NCI-H1105 treated with DMSO at 0.1 percent for 48 hours (cell line): Measurements from ENCODE around the gene PCP4.

Source experiments
- DNase-seq: peaks from one replicate; lab custom pipeline; 2025; lab: John Stamatoyannopoulos, UW

Gene PCP4

DNA sequence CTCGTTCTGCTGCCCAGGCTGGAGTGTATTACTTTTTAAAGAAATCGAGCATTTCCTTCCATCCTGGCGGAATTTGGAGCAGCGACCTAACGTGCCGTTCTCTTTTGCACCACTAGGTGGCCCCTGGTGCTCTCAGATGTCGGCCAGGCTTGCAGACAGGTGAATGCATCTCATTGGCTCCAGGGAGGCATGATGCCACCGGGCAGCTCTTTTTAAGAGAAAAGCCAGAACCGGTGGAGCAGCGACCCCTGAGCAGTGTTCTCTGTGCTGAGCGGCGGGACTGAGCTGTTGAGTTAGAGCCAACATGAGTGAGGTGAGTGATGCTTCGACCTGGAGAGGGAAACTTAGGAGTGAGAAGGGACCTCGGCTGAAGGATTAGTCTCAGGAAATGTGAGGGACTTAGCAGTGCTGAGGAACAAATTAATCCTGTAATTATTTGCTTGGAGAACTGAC lies at the start of gene PCP4:
Gene PCP4, plus strand, starts transcription at position 241 of the 453 bp plus-strand sequence. Its CDS starts 64 bp downstream, at position 305.
- DNase-seq, result peak; percentile 94

DNA sequence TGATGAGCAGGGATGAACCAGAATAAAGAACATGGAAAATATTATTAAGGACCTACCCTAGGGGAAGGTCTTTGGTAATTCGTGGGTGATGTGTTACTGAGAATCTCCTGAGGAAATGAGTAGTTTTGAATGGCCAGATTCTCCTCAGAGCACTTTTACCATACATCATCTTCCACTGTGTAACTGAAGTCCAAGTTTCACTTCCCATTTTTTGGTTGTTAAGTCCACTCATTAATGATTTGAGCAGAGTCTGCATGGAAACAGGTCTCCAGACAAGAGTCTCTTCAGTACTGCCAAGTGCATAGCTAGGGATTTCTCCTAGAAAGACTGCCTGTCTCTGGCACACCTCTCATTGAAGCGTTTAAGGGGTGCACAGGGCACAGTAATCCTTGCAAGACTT lies 48.7 kb upstream of the PCP4 start:
- DNase-seq, result no peak

DNA sequence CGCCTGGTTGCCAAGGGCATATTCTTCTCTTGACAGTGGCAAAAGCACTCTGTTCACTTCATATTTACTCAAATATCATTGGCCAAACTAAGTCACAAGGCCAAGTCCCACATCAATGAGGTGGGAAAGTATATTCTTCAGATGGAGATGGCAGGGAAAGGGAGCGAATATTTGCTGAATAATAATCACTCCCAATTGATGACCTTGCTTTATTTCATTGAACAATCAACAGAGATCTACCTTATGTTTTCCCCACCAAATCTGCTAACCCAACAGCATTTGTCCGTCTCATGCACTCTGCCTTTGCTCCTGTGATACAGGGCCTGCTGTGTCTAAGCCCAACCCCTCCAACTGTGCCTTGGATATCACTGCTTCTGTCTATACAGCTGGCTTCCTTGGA lies 45.2 kb upstream of the PCP4 start:
- no peak for DNase-seq

DNA sequence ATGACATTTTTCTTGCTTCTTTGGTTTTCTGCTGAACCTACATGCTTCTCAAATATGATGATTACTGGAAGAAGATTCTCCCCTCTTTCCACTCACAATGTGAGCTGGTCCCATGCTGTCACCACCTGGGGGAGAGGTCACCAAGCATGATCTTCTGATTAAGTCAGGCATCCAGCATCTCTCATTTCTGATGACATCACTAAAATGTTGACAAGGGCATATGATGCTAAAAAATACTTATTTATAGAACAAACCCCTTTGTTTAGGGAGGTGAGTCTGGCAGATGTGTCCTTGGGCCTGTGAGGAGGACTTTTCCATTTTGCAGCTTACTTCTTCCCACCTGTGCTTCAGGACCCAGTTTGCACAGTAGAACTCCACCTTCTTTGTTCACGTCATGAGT lies 42.0 kb upstream of the PCP4 start:
- no peak for DNase-seq

DNA sequence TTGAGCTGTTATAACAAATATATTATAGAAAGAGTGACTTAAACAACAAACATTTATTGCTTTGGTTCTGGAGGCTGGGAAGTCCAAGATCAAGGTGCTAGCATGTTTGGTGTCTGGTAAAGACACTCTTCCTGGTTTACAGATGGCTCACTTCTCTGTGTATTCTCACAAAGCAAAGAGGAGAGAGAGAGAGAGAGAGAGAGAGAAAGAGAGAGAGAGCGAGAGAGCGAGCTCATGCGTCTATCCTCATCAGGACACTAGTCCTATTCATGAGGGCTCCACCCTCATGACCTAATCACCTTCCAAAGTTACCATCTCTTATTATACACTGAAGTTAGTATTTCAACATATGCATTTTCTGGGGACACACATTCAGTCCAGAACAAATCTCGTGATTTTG lies 32.7 kb upstream of the PCP4 start:
- no peak for DNase-seq

DNA sequence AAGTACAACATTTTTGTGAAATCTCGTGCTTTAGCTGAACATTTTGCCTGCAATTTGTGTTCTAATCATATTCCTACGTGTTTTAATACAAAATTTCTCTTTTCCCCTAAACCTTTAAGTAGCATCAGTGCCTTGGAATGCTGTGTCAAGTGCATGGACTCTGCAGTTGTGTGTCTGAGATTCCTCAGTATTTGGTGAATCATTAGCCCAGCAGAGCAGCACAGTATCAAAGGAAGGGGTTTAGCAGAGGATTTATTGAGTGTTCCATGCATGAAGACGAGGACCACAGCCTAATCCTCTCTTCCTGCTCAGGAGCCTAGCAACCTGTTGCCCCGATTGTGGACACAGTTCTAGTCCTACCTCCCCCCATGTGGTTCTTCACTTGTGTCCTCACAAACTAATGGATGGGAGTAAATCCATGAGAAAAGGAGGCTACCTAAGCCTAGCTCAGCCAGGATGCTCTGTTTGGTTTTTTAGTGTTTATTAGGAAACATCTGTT lies 29.3 kb upstream of the PCP4 start:
- DNase-seq, result no peak

DNA sequence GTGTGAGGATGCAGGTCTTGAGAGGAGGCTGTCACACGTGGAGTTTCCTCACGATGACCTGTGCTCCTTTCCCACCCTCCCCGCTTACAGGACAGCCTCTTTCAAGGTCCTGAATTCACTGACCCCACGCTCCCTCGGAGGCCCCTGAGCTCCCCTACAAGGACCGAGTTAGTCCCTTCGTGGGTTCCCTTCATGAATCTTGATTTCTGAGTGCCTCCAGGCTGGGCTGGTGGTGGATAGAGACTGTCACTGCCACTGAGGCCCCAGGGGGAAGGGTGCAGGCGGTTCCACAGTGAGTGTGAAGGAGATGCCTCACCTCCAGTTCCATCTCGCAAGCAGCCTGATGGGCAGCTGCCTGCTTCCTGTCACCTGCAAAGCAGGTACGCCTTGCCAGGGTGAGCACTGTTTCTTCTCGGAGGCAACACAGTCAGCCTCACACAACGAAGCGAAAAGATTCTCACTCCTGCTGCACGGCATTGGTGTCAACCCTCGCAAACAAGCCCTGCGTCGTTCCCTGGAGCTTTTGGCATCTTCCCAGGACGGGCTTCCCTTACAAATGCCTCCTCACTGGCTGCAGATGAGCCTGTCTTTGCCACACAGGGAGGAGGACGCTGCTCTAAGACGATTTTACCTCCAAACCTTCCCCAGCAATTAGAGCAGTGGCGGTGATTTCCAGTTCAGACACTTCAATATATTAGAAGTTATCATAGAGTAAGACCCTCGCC lies 26.7 kb upstream of the PCP4 start:
- DNase-seq, result no peak

DNA sequence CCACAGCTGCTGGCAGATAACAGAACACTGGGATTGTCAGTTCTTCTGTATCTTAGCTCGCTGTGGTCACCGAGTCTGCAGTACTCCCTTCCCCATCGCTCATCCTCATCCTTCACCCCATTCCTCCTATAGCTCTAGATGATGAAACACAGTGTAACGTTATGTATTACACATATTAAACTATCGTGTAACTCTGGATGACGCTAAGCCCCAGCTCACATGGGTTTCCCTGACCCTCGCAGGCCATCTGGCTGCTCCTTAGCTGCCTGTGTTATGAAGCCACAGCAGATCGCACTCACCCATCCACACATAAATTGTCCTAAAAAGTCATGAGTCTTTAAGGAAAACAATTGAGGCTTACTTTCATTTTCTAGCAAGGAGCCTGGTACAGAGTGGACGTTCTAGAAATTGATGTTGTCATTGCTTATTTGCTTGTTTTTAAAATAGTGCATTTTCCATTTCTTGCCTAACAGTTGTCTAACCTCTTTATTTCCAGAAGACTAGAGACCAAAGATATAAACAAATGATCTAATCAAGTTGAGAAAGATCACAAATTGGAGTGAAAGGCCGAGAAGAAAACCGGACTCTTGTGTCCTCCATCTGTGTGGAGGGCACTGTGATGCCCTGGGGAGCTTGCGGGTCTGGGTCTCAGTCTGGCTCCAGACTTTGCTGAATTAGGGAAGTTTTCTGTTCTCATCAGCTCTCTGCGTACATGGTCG lies 24.3 kb upstream of the PCP4 start:
- no peak for DNase-seq

DNA sequence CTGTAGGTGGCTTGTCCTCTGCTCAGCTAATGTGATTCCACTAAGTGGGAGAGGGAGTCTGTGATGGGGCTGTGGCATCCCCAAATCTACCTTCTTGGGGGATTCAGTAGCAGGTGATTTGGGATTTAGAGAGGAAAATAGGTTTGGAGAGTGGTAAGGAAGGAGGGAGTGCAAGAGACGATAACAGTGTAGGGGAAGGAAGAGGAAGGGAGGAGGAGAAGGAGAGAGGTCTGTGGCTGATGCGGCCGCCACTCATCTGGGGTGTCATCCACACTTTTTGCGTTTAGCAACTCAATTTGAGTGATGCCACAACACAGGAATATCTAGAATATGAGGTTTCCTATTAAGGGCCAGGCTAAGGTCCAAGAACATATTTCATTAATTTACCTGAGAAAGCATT lies 23.8 kb upstream of the PCP4 start:
- no peak for DNase-seq

DNA sequence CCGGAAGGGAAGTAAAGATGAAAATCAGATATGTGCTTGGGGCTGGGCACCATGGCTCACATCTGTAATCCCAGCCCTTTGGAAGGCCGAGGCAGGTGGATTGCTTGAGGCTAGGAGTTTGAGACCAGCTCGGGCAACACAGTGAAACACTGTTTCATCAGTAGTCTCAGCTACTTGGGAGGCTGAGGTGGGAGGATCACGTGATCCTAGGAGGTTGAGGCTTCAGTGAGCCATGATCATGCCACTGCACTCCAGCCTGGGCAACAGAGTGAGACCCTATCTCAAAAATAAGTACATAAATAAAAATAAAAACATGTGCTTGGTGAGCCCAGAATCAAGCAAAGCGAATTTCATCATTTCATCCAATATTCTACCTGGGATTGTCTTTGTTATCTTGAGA lies 23.3 kb upstream of the PCP4 start:
- no peak for DNase-seq

DNA sequence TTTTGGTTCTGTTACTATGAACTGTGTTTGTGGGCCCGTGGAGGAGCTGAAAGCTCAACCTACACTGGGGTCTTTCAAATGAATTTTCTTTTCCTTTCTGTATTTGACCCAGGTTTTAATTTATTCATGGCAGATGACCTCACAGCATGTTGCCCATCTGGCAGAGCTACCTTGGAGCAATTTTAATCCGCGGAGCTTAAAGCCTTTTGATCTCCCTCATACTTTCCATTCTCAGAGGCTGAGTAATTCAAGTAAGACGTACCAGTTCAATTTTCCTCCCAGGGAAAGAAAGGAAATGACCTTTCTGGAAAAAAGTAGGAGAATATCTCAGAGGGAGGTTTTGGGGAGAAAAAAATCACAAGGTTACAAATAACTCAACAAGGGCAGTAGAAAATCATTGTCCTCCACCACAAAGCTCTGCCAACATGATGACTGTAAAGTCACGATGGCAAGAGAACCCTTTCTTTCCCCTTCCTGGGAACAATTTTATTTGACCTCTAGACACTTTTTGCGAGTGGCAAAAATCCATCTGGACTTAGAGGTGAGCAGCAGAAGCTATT lies 21.6 kb upstream of the PCP4 start:
- DNase-seq, result no peak

DNA sequence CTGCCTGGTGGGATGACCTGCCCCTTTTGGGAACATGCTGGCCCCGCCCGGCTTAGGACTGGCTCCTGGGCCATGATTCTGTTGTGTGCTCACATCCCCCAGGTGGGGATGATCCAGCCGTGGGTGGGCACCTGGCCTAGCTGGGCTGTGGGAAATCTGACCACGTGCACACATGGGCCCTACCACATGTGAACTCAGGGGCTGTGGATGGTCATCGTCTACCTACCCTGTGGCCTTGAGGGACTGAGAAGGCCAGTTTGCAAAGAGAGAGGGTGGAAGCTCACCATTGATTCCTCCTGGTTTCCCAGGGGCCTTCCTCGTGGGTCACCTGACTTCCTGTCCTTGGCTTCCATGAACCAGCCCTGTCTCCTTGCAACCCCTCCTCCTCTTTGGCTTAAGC lies 19.4 kb upstream of the PCP4 start:
- no peak for DNase-seq

DNA sequence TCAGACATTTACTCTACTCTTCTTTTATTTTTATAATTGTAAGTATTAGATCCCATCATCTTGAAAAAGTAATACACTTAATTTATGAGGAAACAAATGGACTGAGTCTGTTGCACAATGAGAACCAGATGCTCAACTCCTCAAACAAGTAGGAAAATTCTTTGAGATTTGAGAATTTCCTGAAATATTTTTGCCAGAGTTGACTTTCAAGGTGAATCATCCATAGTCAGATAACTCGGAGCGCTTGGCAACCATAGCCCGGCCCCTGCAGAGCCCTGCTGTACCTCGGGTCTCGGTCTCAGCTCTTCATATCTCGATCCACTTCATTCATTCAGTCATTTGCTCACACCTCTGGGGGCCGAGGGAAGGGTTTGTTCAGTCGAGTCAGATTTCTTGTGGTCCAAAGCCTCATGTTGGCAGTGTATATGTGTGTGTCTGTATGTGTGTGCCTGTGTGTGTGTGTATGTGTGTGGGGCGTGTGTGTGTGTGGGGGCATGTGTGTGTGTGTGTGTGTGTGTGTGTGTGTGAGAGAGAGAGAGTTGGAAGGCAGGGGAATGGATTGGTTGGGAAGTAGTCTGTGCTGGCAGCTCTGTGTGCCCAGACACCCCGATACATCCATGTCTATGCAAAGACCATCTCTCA lies 18.1 kb upstream of the PCP4 start:
- no peak for DNase-seq

DNA sequence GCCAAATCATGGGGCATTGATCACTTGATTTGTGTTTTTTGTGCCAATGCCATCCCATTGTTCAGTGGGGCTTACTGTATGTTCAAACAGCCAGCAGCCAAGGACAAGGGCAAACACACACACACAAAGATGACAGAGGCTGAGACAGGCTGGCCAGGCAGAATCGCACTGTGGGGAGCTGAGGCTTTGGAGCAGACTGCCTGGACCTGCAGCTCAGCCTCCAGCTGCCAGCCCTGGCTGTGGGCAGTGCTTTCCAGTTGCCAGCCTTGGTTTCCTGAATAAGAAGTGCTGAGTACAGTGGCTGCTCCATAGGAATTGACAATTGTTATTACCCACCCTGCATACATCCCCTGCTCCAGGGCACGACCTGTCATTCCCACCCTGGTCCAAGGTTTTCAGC lies 16.9 kb upstream of the PCP4 start:
- no peak for DNase-seq

DNA sequence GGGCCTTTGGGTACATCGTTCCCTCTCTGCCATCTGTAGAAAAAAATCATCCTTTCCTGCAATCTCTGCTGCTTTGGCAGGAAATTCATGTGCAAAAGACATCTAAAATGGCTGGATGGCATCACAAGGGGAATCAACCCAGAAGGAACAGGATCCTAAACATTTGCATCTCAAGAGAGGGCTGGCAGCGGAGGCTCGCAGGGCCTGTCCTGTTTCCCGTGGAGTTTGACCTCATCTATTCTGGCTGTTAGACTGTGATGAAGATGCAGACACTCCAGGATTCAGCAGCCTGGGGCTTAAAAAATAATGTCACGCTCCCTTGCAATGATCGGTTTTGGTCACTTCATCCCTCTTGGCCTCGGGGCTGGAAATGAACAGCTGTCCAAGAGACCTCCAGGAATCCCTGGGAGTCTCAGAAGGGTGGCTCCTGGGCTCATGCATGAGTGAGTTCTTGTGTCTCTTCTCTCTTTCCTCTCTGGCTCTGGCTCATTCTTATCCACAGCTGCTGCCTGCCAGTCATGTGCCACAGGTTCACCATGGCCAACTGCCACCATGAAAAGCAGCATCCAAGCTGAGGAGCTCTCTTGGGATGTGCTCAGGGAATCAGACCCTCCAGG lies 16.1 kb upstream of the PCP4 start:
- no peak for DNase-seq

DNA sequence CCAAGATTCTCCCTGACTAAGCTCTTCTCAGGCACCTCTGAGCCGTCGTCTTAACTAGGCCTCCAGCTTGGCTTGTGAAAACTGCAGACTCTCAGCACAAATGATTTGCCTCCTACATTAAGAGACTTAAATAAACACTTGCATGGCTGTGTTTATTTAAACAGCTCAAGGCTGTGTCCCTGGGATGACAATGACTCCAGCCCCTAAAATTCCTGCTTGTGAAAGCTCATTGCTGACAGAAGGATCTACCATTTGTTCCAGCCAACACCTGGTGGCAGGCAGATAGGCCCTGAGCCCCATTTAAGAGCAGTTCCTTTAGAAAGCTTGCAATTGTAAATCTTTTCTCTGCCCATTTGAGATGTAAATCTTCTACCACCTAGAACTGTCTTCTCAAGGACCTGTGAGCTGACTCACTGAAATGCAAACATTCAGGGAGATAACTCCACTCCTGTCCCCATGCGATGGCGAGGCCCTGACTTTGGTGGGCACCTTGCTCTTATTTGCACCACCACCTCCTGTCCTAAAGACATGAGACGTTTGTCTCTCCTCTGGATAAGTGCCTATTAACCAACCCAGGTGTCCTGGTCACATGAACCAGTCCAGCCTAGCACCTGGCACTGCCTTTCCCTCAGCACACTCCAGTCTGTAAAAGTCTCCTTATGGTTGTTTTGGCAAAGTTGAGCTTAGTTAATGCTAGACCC lies 15.1 kb upstream of the PCP4 start:
- no peak for DNase-seq

DNA sequence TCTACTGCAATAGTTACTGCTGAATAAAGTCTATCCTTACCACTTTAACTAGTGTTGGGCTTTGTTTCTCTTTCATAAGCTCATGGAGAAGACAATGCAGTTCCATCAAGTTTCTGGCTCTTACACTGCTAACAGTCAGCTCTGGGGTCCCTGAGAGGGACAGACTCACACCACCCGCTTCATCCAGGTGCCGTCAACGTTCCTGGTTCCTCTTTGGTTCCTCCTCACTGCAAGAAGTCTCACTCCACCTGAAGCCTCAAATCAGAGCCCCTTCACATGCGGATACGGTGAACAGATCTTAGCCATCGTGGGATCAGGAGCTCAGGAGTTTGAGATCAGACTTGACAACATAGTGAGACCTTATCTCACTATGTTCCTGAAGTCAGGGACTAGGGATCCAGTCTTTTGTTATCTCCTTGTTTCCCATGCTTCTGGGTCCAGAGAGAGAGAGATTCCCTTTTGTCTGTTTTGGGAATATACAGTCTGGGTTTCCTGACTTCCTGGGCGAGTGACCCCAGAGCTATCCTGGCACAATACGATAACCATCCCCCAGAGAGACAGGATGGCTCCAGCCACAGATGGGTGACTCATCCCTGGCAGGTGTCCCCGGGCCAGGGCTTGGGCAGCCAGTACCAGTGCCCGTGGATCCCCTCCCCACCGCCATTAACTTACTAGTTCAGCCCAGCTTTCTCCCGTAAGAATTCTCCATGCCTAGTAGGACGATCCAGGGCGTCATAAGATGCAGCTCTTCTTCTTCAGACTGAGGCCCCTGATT lies 14.3 kb upstream of the PCP4 start:
- no peak for DNase-seq

DNA sequence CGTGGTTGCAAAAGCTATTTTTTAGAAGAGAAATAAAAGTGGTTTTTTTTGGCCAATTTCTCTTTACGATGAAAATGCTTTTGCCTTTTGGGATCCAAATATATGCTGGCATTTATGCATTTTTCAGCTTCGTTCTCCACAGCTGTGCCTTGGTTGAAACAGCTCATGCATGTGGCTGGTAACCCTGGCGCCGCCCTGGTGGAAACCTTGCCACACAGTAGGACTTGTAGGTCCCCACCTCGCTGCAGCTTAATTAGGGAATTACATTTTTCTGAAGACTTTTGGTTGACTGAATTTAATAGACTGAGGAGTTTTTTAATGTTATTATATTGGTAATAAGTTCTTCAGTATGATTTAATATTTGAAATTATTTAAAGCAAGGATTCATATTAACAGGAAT lies 12.7 kb upstream of the PCP4 start:
- DNase-seq, result no peak

DNA sequence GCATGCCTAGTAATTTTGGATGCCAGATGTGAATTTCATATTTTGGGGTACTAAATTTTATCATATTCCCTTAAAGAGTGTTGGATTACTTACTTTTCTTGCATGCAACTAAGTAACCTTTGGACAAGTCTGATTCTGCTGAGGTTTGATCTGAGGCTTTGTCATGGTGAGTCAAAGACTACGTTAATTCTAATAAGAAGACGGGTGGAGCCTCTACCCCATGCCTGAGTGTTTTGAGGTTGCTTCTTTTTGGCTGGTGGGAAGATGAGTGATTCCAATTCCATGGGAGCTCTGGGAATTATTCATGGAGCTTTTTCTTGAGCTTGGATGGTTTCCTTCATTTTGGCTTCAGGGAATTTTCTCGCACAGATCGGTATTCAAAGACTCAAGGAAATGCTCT lies 11.6 kb upstream of the PCP4 start:
- DNase-seq, result no peak

DNA sequence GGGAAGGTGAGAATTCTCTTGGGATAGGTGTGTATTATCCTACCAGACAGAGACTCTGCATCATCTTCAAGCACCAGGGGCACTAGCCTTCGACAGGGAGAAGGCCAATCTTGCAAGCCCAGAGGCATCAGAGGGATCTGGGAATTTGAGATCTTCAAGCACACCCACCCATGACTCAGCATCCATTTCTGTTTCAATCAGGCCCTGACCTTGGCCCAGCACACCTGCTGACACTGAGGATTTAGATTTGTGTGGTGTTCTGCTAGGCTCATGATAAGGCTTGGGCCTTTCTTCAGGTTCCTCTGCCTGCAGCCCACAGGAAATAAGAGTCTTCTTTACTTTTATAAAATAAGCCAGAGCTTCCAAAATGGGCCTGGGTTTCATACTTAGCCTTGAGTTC lies 6.6 kb upstream of the PCP4 start:
- DNase-seq, result no peak

DNA sequence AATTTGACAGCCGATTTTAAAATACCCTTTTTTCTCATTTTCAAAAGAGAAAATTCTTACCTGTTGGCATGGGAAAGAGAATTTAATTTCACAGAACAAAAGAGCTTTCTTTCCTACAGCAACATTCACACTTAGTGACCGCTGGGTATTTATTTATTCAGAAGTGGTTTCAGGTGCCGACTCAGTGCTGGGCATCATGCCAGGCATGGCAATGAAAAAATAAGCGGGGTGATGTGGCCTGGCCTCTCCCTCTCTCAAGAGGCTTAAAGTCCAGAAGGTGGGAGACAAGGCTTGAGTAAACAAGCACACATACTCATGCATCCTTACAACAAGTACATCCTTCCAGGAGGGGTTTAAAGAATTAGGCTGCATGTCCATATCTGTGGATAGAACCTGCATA lies 4.1 kb upstream of the PCP4 start:
- DNase-seq, result peak; percentile 95
